ENCODE data around the gene DCLRE1B. TPM values are rescaled to one million over a fixed set of nuclear protein-coding genes. Genes with fewer than 3 reads are reported as not detected.

Gene DCLRE1B
- polyA plus RNA-seq = 1 to 10 TPM; 1.2 to 2.6 (median 1.7) TPM

- WGBS, 3 donors = 0% methylated on average over 60 to 67 of the region's 67 CpGs
- no peak within 1 kb of the TSS for H3K27ac ChIP-seq (ENCODE audit: low read depth, low read length)
Observed at GRCh38 chr1:113904674-113905434, at the start of gene DCLRE1B, which contains the start of gene AP4B1. Gene DCLRE1B, plus strand, starts transcription at chr1:113905326. Its CDS starts 261 bp downstream, at chr1:113905587. Gene AP4B1, minus strand, starts transcription at chr1:113904799. Its CDS starts 82 bp downstream, at chr1:113904717.

- WGBS, 3 donors = 93 to 96% (median 96%) methylated on average over 4 of the region's 4 CpGs
- no peak overlapping the region for H3K27ac ChIP-seq (ENCODE audit: low read depth, low read length)
Observed at GRCh38 chr1:113855630-113856400, 49.3 kb upstream of the DCLRE1B start.

- WGBS, 3 donors = 83 to 96% (median 95%) methylated on average over 2 of the region's 2 CpGs
- no peak overlapping the region for H3K27ac ChIP-seq (ENCODE audit: low read depth, low read length)
Observed at GRCh38 chr1:113856401-113856790, 48.7 kb upstream of the DCLRE1B start.

- 57 to 69% (median 61%) methylated on average over 3 of the region's 3 CpGs for WGBS, 3 donors
- H3K27ac ChIP-seq (ENCODE audit: low read depth, low read length) = no peak overlapping the region
Observed at GRCh38 chr1:113857776-113858175, 47.4 kb upstream of the DCLRE1B start.

GRCh38 chr1:113858418-113858817 is 46.7 kb upstream of the DCLRE1B start:
- WGBS, 3 donors = 75 to 92% (median 78%) methylated on average over 3 of the region's 3 CpGs
- no peak overlapping the region for H3K27ac ChIP-seq (ENCODE audit: low read depth, low read length)

- 87 to 94% (median 90%) methylated on average over 1 of the region's 1 CpG for WGBS, 3 donors
Observed at GRCh38 chr1:113858982-113859381, 46.1 kb upstream of the DCLRE1B start.

GRCh38 chr1:113859478-113860175 is 45.5 kb upstream of the DCLRE1B start:
- H3K27ac ChIP-seq (ENCODE audit: low read depth, low read length) = no peak overlapping the region
- 27 to 77% (median 38%) methylated on average over 3 of the region's 3 CpGs for WGBS, 3 donors

More at GRCh38 chr1:113858982-113859381, 46.1 kb upstream of the DCLRE1B start:
- H3K27ac ChIP-seq (ENCODE audit: low read depth, low read length) = no peak overlapping the region

- no peak overlapping the region for H3K27ac ChIP-seq (ENCODE audit: low read depth, low read length)
- WGBS, 3 donors = 62 to 70% (median 67%) methylated on average over 3 of the region's 3 CpGs
Observed at GRCh38 chr1:113860891-113861290, 44.2 kb upstream of the DCLRE1B start.

GRCh38 chr1:113861641-113862040 is 43.5 kb upstream of the DCLRE1B start:
- WGBS, 3 donors = 89 to 94% (median 92%) methylated on average over 5 of the region's 5 CpGs
- no peak overlapping the region for H3K27ac ChIP-seq (ENCODE audit: low read depth, low read length)

- WGBS, 3 donors = 92 to 95% (median 93%) methylated on average over 4 of the region's 4 CpGs
- no peak overlapping the region for H3K27ac ChIP-seq (ENCODE audit: low read depth, low read length)
Observed at GRCh38 chr1:113868387-113869083, 36.6 kb upstream of the DCLRE1B start.

GRCh38 chr1:113870778-113871177 is 34.3 kb upstream of the DCLRE1B start:
- no peak overlapping the region for H3K27ac ChIP-seq (ENCODE audit: low read depth, low read length)
- WGBS, 3 donors = 81 to 90% (median 83%) methylated on average over 3 of the region's 3 CpGs

GRCh38 chr1:113871597-113872113 is 33.5 kb upstream of the DCLRE1B start, which contains the start of gene PTPN22:
Gene PTPN22, minus strand, starts transcription at chr1:113871712.
- 48 to 88% (median 56%) methylated on average over 4 of the region's 4 CpGs for WGBS, 3 donors
- no peak within 1 kb of the TSS for H3K27ac ChIP-seq (ENCODE audit: low read depth, low read length)

GRCh38 chr1:113872219-113872935 is 32.7 kb upstream of the DCLRE1B start:
- H3K27ac ChIP-seq (ENCODE audit: low read depth, low read length) = no peak overlapping the region

- H3K27ac ChIP-seq (ENCODE audit: low read depth, low read length) = no peak overlapping the region
- WGBS, 3 donors = 39 to 50% (median 41%) methylated on average over 1 of the region's 1 CpG
Observed at GRCh38 chr1:113874012-113874879, 30.9 kb upstream of the DCLRE1B start.

- no peak overlapping the region for H3K27ac ChIP-seq (ENCODE audit: low read depth, low read length)
- 38 to 95% (median 87%) methylated on average over 2 of the region's 2 CpGs for WGBS, 3 donors
Observed at GRCh38 chr1:113875714-113876113, 29.4 kb upstream of the DCLRE1B start.

GRCh38 chr1:113876176-113876575 is 28.9 kb upstream of the DCLRE1B start:
- 81 to 96% (median 94%) methylated on average over 5 of the region's 5 CpGs for WGBS, 3 donors
- no peak overlapping the region for H3K27ac ChIP-seq (ENCODE audit: low read depth, low read length)

- 60 to 96% (median 96%) methylated on average over 4 of the region's 4 CpGs for WGBS, 3 donors
- no peak overlapping the region for H3K27ac ChIP-seq (ENCODE audit: low read depth, low read length)
Observed at GRCh38 chr1:113879739-113880038, 25.4 kb upstream of the DCLRE1B start.
